GM23248 (cell line): ENCODE results near the gene RCOR1. TPM values are rescaled to one million over a fixed set of nuclear protein-coding genes. Genes with fewer than 3 reads are reported as not detected.

Experiments used
- DNase-seq: peaks from one replicate; pipeline ENCODE4 v3.0.0-alpha.2; 2015
- H2AFZ ChIP-seq: fragments of 200-600 bp; sonication (generic); 2 replicates; pipeline ENCODE4 v1.6.1; 2016; ENCODE audit warnings: antibody characterized with exemption
- H3F3A ChIP-seq: fragments of 200-600 bp; sonication (generic); 2 replicates; pipeline ENCODE4 v1.6.1; 2016; ENCODE audit warnings: mild to moderate bottlenecking, antibody characterized with exemption, mixed run types; ENCODE audit not compliant: insufficient read depth
- H3K27ac ChIP-seq: fragments of 200-600 bp; sonication (generic); 2 replicates; pipeline ENCODE4 v1.5.1; 2016; ENCODE audit warnings: mild to moderate bottlenecking
- H3K27me3 ChIP-seq: fragments of 200-600 bp; sonication (generic); replicated peaks from 2 replicates; pipeline ENCODE4 v1.6.1; 2016; ENCODE audit warnings: mild to moderate bottlenecking; ENCODE audit not compliant: insufficient read depth
- H3K36me3 ChIP-seq: fragments of 200-600 bp; sonication (generic); 2 replicates; pipeline ENCODE4 v1.6.1; 2016; ENCODE audit warnings: low read depth, mild to moderate bottlenecking
- H3K4me1 ChIP-seq: fragments of 200-600 bp; sonication (generic); 2 replicates; pipeline ENCODE4 v1.6.1; 2016; ENCODE audit warnings: mild to moderate bottlenecking; ENCODE audit not compliant: insufficient read depth
- H3K4me2 ChIP-seq: fragments of 200-600 bp; sonication (generic); one replicate; pipeline ENCODE4 v1.6.1; 2016; ENCODE audit warnings: mild to moderate bottlenecking; ENCODE audit not compliant: unreplicated experiment
- H3K4me3 ChIP-seq: fragments of 200-600 bp; sonication (generic); 2 replicates; pipeline ENCODE4 v1.5.1; 2016; ENCODE audit warnings: mild to moderate bottlenecking
- H3K79me2 ChIP-seq: fragments of 200-600 bp; sonication (generic); 2 replicates; pipeline ENCODE4 v1.6.1; 2016; ENCODE audit warnings: mild to moderate bottlenecking; ENCODE audit not compliant: insufficient read depth
- H3K9ac ChIP-seq: fragments of 200-600 bp; sonication (generic); 2 replicates; pipeline ENCODE4 v1.6.1; 2016; ENCODE audit warnings: mild to moderate bottlenecking
- H3K9me2 ChIP-seq: fragments of 200-600 bp; sonication (generic); 2 replicates; pipeline ENCODE4 v1.6.1; 2016; ENCODE audit warnings: mixed run types, mild to moderate bottlenecking, moderate library complexity; ENCODE audit not compliant: insufficient read depth
- H3K9me3 ChIP-seq: fragments of 200-600 bp; sonication (generic); one replicate; pipeline ENCODE4 v1.6.1; 2017; ENCODE audit warnings: low read depth
- H4K20me1 ChIP-seq: fragments of 200-600 bp; sonication (generic); 2 replicates; pipeline ENCODE4 v1.6.0; 2016; ENCODE audit not compliant: insufficient read depth
- EZH2 ChIP-seq: fragments of 200-600 bp; sonication (generic); IDR thresholded peaks from 2 replicates; pipeline ENCODE4 v1.6.1; 2018; ENCODE audit warnings: antibody characterized with exemption, mild to moderate bottlenecking; ENCODE audit not compliant: insufficient read depth, poor library complexity, severe bottlenecking
- EZH2phosphoT487 ChIP-seq: fragments of 200-600 bp; sonication (generic); IDR thresholded peaks from 2 replicates; pipeline ENCODE4 v1.6.1; 2018; ENCODE audit warnings: antibody characterized with exemption, moderate library complexity, mild to moderate bottlenecking, low read depth; ENCODE audit not compliant: insufficient read depth
- WGBS, 2 experiments: methylation state at CpG; one replicate each; pipeline ENCODE4 v1.1.6; 2015 to 2017; ENCODE audit warnings: low lambda C conversion rate in 2 of 2, low coverage in 1 of 2; ENCODE audit errors: missing lambda C conversion rate in 2 of 2; 5-methylcytosine and 5-hydroxymethylcytosine counted together
- in situ Hi-C: fragments of 300-500 bp; cut with MboI; formaldehyde crosslinking; loops from 2 replicates; pipeline ENCODE4 v1.15.0; 2020
- polyA plus RNA-seq: library from polyadenylated mRNA; unstranded; fragments of >200 nt; fragmentation: Nextera tagmentation; extraction: Ambion mirVana; gene quantifications from 2 replicates; pipeline ENCODE4 v1.2.1, GENCODE V29; 2016
- total RNA-seq: library from RNA; depleted of rRNA; stranded (reverse); fragments of >200 nt; shearing (Covaris generic); gene quantifications from 2 replicates; pipeline ENCODE4 v1.2.3, GENCODE V29; 2014

Gene RCOR1
- total and polyA plus RNA-seq, 2 experiments from 2014 or later, result 3.2 to 15.6 TPM

DNA sequence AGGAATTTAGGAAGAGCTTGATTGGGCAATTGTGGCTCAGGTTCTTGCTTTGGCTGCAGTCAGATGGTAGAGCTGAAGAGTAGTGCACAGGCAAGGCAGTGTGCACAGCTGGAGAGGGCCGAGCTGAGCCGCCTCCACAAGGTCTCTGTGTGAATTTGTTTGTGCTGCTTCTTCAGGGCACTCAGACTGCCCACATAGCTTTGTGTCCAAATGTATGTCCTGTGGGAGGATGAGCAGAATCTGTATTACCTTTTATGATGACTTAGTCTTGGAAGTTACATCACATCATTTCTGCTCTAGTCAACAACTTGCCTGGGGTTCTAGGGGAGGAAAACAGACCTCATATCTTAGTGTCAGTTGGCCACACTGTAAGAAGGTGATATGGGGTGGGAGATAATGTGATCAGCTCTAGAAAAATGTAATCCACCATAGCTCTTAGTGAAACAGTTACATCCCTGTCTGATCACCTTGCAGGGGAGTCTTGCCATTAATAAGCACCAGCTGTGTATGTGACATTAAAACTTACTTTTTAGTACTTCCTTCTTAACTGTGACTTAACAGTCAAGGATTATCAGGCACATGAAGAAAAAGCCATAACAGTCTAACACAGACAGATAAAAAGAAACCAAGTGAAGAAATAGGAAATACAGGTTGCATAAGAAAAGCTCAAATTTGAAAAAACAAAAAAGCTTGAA lies 53.4 kb downstream of the RCOR1 start:
- Histone ChIP-seq H3K9ac (peak overlapping the region; percentile 38), H3K4me1 (peaks cover 39% of the 10 kb centered on the region), H3K36me3 (no peaks in the 10 kb centered on the region), H3K27me3 (no peaks in the 10 kb centered on the region), H4K20me1 (peaks cover 4% of the 10 kb centered on the region; the same call in 1 of the 2 replicates), H3K27ac (peak overlapping the region; percentile 84), H3K9me3 (no peaks in the 10 kb centered on the region), H2AFZ (no peak overlapping the region), H3K9me2 (no peaks in the 10 kb centered on the region), H3K4me2 (peak overlapping the region; percentile 54), H3K4me3 (0 out of 2 replicates have a peak overlapping the region, but pooled peaks have one; percentile 0), H3K79me2 (peaks cover 99% of the 10 kb centered on the region), H3F3A (peaks cover 43% of the 10 kb centered on the region)
- in situ Hi-C loops, result no loop called here
- 50 to 63% methylated on average over 2 of the region's 2 CpGs for WGBS, 2 experiments
- TF ChIP-seq EZH2phosphoT487 (no peak), EZH2 (no peak)
- DNase-seq, result peak; percentile 38

GRCh38 chr14:102646615-102647014 lies 54.2 kb downstream of the RCOR1 start:
- Histone ChIP-seq H2AFZ (no peak overlapping the region), H3K4me1 (peaks cover 39% of the 10 kb centered on the region), H3K36me3 (no peaks in the 10 kb centered on the region), H3K9me2 (no peaks in the 10 kb centered on the region), H4K20me1 (peaks cover 4% of the 10 kb centered on the region; the same call in 1 of the 2 replicates), H3K9me3 (no peaks in the 10 kb centered on the region), H3K27me3 (no peaks in the 10 kb centered on the region), H3F3A (peaks cover 43% of the 10 kb centered on the region), H3K27ac (0 out of 2 replicates have a peak overlapping the region, but pooled peaks have one; percentile 84), H3K4me3 (no peak overlapping the region), H3K9ac (no peak overlapping the region), H3K79me2 (peaks cover 99% of the 10 kb centered on the region), H3K4me2 (peak overlapping the region; percentile 54)
- in situ Hi-C loops, result no loop called here
- 97 to 100% methylated on average over 3 of the region's 3 CpGs for WGBS, 2 experiments
- no peak for DNase-seq
- TF ChIP-seq EZH2phosphoT487 (no peak), EZH2 (no peak)

DNA sequence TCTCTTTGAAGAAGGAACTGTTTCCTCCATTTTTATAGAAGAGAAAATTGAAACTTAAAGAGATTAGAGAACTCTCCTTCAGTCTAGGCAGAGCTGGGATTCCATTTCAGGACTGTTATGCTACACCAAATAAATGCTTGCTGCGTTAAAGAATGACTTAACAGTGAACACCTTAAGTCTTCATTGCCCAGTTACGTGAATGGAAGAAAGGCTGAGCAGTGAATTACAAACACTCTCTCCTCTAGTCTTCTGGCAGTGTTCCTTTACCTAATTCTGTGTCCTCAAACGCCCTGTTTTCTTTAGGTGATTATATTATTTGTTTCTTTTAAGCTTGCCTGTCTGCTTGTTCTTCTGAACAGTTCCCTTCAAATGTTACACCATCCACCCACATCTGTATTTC lies 59.7 kb downstream of the RCOR1 start:
- DNase-seq, result no peak
- Histone ChIP-seq H3K4me2 (no peak overlapping the region), H3K36me3 (no peaks in the 10 kb centered on the region), H4K20me1 (peaks cover 1% of the 10 kb centered on the region; the same call in 1 of the 2 replicates), H2AFZ (no peak overlapping the region), H3K27me3 (no peaks in the 10 kb centered on the region), H3F3A (peaks cover 6% of the 10 kb centered on the region; the same call in 1 of the 2 replicates), H3K4me1 (peaks cover 12% of the 10 kb centered on the region), H3K9me2 (no peaks in the 10 kb centered on the region), H3K79me2 (peaks cover 99% of the 10 kb centered on the region), H3K9ac (no peak overlapping the region), H3K27ac (no peak overlapping the region), H3K9me3 (no peaks in the 10 kb centered on the region), H3K4me3 (no peak overlapping the region)
- in situ Hi-C loops, result no loop called here
- 49 to 54% methylated on average over 3 of the region's 3 CpGs for WGBS, 2 experiments
- TF ChIP-seq EZH2phosphoT487, result no peak
- TF ChIP-seq EZH2, result no peak

GRCh38 chr14:102654298-102654697 lies 61.8 kb downstream of the RCOR1 start:
- TF ChIP-seq EZH2 (no peak), EZH2phosphoT487 (no peak)
- no peak overlapping the region for H3K27ac ChIP-seq
- no peak for DNase-seq
- no peak overlapping the region for H2AFZ ChIP-seq
- in situ Hi-C loops, result no loop called here
- H3K79me2 ChIP-seq, result peaks cover 99% of the 10 kb centered on the region
- H3K4me2 ChIP-seq, result no peak overlapping the region
- H3K4me1 ChIP-seq, result peaks cover 13% of the 10 kb centered on the region
- no peaks in the 10 kb centered on the region for H3K9me2 ChIP-seq
- H3K36me3 ChIP-seq, result no peaks in the 10 kb centered on the region
- 95 to 97% methylated on average over 4 of the region's 4 CpGs for WGBS, 2 experiments
- peaks cover 5% of the 10 kb centered on the region; the same call in 1 of the 2 replicates for H4K20me1 ChIP-seq
- H3K9ac ChIP-seq, result no peak overlapping the region
- H3F3A ChIP-seq, result peaks cover 6% of the 10 kb centered on the region; the same call in 1 of the 2 replicates
- no peaks in the 10 kb centered on the region for H3K27me3 ChIP-seq
- H3K4me3 ChIP-seq, result no peak overlapping the region
- H3K9me3 ChIP-seq, result no peaks in the 10 kb centered on the region
